G401 (cell line): Measurements from ENCODE around the gene GABBR2. TPM values are rescaled to one million over a fixed set of nuclear protein-coding genes. Genes with fewer than 3 reads are reported as not detected.

Experiments used
- DNase-seq: peaks from one replicate; pipeline ENCODE4 v3.0.0-alpha.2; 2015; ENCODE audit warnings: low spot score
- in situ Hi-C: cut with HindIII; loops from 2 replicates; pipeline ENCODE4 v1.10.0; 2016; ENCODE audit warnings: low sequenced_read_pairs, mixed read lengths
- total RNA-seq: library from RNA; depleted of rRNA; stranded (reverse); fragments of >200 nt; shearing (Covaris generic); gene quantifications from 2 replicates; pipeline ENCODE4 v1.2.3, GENCODE V29; 2014

Gene GABBR2
- total RNA-seq, 1 experiment from 2014 or later = not detected

DNA sequence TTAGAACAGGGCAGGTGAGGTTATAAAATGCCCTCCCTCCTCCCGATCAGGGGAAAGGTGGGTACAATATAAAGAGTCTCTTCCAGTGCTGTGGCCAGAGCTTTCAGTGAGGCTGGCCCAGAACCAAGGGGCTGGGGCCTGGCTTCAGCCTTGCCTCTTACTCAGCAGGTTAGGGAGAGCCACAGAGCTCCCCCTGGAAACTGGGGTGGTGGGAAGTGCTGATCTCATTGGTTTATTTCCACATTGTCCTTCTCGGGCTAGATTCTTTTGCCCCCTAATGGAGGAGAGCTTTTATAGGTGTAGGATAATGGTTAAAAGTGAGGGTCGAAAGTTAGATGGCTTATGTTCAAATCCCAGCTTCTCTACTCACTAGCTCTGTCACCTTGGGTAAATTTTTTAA lies 266.6 kb downstream of the GABBR2 start:
- no peak for DNase-seq
- in situ Hi-C loops = no loop called here

DNA sequence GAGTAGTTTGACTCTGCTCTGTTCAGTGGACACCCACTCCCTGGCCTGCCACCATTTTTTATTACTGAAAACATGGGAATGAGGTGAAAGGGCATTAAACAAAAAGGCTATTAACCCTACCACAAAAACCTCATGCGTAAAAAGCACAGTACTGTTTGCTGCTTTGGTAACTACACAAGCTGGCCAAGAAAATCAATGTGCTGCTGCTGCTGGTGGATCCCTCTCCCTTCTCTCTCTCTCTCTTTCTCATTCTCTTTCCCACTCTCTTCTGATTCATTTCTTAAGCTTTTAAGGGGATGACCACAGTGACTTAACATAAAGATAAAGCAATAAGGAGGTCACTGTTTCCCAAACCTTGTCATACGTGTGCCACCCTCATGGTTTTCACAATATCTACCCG lies 270.1 kb downstream of the GABBR2 start:
- in situ Hi-C loops = no loop called here
- DNase-seq = no peak

DNA sequence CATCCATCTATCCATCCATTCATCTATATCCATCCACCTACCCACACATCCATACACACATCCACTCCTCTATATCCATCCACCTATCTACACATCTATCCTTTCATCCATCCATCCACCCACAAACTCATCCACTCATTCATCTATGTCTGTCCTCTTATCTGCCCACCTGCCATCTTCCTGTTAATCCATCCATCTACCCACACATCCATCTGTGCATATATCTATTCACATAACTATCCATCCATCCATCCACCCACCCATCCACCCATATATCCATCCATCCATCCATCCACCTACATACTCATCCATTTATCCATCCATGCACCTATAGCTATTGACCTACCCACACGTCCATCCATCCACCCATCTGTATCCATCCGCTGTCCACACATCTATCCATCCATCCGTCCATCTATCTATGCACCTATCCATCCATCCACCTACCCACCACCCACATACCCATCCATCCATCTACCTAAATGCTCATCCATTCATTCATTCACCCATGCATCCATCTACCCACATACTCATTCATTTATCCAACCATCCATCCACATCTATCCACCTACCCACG lies 271.2 kb downstream of the GABBR2 start:
- no peak for DNase-seq
- in situ Hi-C loops = no loop called here

DNA sequence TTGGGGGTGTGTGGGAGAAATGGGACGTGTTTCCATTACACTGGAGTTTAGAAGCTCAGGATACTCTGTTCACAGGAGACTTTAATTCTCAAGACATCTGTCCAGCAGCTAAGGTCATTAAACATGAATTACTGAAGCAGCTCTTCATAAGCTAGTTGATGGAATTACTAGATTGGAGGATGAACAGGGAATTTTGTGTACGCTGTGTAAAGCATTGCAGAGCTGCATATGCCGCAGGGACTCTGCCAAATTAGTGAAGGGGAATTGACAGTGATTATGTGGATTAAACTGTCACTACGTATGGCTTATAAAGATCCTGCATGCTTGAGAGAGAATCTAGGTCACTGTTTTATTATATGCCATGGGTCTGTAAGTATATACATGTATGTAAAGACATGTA lies 275.8 kb downstream of the GABBR2 start:
- DNase-seq = no peak
- in situ Hi-C loops = no loop called here

DNA sequence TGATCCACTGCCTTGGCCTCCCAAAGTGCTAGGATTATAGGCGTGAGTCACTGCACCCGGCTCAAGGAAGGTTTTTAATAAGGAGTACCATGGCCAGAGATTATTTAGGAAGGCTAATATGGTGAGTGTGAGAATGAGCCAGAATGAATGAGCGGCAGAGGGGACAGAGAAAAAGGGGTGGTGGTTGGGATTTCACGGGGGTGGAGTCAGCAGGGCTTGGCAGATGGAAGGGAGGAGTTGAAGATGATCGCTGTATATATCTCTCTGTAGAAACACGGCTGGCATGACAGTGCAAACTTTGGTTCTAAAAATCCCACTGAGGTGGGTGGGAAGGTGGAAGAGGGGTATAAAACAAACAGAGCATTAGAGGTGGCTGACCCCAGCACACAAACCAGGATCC lies 276.6 kb downstream of the GABBR2 start:
- in situ Hi-C loops = no loop called here
- no peak for DNase-seq

DNA sequence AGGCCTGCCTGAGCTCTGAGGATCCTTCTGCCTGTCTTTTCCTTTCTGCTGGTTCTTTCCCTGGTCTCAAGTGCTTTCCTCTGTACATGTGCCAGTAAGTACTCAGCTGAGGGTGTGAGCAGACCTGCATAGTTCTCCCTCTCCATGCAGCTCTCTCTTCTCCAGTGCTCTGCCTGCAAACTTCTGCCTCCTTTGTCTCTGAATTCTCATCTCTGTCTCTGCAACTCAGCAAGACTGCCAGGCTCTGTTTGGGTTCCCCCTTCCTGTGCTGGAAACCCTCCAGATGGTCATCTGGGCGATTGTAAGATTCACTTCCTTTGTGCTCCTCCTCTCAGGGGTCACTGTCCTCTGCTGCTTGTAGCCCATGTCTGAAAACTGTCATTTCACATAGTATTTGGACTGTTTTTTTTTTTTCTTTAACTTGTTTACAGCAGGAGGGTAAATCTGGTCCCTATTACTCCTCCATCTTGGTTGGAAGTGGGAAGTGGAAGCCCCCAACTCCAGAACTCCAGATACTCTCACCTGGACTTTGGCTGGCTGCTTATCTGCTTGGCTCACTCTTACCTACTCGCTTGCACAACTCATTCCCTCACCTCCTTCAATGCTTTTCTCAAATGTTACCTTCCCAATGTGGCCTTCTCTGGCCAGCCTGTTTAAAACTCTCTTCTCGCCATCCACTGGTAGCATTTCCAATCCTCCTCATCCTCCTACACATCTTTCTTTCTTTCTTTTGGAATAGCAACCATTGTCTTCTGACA lies 278.0 kb downstream of the GABBR2 start:
- DNase-seq = peak; percentile 59
- in situ Hi-C loops = no loop called here

DNA sequence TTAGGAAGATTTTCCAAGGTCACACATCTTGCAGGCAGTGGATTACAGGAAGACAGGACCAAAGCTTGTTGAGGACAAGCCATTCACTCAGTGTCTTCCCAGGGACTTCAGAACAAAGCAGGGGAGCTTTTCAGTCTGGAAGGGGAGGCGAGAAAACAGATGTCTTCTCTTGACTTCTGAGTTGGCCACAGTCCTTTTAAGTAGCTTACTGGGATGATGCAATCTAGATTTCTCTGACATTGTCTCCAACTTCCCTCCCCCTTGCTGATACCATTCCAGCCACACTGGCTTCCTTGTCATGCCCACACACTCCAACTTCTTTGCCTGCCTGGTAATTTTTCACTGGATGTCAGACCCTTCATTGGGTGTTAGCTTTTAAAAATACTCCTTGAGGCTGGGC lies 279.1 kb downstream of the GABBR2 start:
- in situ Hi-C loops = no loop called here
- no peak for DNase-seq

DNA sequence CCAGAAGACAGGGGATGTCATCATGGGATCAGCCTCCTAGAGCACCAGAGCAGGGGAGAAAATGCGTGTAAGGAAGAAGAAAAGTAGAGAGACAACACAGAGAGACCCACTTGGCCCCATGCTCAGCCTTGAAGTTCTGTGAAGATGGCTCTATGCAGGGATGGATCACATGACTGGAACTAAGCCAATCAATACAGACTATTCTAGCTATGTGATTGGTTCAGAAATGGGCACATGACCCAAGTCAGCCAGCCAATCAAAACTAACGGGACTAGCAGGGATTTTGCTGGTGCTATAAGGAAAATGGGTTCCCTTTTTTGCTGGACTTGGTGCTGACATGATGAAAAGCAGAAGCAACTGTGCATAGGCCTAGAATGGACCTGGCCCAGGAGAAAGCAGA lies 280.3 kb downstream of the GABBR2 start:
- no peak for DNase-seq
- in situ Hi-C loops = no loop called here

DNA sequence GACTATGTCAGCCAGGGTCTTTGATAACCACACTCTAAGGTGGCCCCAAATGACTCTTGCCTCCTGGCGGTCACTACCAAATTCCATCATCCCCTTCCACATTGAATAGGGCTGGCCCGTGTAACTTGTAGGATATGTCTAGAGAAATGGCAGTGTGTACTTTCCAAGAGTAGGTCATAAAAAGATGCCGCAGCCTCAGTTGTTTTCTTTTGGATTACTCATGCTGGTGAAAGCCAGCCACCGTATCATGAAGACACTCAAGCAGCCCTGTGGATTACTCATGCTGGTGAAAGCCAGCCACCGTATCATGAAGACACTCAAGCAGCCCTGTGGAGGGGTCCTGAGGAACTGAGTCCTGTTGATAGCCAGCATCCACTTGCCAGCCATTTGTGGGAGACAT lies 281.2 kb downstream of the GABBR2 start:
- DNase-seq = no peak
- in situ Hi-C loops = no loop called here

DNA sequence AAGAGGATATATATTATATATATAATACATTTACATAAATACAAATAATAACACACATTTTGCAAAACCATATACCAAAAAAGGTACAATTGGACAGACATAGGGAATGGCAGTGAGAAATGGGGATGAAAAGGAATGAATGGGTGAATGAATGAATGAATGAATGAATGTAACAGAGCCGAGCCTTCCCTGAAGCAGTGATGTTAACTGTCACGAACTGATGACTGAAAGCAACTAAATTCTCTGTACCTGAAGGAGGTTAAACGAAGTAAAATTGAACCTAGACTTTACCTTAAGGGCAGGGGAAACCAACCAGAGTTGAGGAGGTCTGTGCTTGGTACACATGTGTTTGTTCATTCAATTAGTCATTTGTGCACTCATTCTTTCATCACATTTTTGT lies 283.7 kb downstream of the GABBR2 start:
- in situ Hi-C loops = no loop called here

DNA sequence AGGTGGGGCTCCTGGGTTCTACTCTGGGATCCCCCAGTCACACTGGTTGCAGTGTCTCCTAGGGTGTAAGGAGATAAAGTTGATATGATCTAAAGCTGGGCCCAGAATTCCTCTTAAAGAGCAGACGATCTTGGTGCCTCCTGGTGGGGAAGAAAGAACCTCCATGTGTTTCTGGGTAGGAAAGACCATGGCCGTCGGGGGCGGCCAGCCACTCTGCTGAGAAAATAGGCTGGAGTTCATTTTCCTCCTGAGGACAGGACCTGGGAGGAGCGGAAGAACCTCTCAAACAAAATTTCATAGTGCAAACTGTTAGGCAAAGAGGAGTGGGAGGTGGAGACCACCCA lies 289.5 kb downstream of the GABBR2 start:
- DNase-seq = no peak
- in situ Hi-C loops = no loop called here

More for the DNA sequence above, 283.7 kb downstream of the GABBR2 start:
- DNase-seq = no peak

DNA sequence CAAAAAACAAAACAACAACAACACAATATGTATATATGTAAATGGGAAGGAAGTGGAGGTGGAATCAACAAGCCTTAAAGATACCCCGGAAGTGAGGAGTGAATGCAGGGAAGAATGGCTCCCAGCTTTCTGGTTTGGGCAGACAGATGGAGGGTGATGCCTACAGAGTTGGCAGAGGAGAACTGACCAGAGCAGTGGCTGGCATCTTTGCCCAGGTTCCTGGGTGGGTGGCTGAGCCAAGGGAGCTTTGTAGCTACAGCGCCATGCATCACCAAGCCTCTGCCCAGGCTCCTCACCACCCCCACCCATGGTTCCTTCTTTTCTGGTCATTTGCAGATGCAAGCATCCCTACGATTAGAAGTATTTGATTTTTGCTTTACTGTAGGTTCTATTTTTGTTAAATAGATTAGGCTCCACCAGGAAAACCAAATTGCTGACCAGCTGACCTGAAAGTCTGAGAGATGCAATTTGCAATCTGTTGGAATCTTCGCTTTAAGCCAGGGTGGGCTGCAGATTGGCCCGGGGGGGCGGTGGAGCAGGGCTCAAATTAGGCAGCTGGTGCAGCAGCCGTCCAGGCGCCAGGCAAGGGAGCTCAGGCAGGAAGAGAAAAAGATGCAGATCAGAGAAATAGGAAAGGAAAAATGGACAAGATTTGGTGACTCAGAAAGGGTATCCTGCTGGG lies 290.0 kb downstream of the GABBR2 start:
- DNase-seq = peak; percentile 73

DNA sequence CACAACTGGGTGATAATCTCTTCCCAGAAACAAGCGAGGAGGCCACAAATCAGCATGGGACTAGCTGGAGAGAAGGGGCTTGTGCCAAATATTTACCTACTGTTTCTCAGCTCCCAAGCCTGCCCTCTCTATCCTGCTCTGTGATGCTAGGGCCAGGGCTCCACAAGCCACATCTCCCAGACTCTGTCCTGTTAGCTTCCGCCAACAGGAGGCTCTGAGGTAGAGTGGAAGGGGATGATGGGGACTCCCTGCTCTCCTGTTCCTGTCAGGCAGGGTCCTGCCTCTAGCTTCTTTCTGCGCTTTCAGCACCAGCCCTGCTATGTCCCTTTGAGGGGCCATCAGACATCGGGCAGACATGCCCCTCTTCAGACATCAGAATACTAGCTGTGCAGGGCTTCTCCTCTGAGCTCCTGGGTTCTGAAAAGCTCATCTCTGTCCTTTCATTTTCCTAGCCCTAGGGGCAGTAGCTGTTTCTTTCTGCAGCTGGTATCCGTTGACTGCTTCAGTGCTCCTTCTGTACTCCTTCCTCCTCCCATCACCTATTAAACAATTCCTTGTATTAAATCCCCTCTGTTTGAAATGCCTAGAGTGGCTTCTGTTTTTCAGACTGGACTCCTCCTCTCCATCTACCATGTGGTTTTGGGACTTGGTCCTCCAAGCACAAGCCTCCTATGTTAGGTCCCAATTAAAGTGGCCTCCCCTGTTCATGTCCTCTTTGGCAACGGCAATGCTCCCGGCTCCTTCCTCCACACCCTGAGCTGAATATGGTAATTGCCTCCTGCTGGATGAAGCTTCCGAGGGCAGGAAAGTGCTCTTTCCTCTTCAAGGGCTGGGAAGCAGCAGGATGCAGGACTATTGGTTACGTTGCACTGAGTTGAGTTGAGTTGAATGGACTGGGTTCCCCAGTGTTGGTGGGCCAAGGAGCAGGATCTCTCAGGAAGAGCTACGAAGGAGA lies 292.2 kb downstream of the GABBR2 start:
- no peak for DNase-seq
- in situ Hi-C loops = no loop called here

More for the DNA sequence above, 290.0 kb downstream of the GABBR2 start:
- in situ Hi-C loops = no loop called here

DNA sequence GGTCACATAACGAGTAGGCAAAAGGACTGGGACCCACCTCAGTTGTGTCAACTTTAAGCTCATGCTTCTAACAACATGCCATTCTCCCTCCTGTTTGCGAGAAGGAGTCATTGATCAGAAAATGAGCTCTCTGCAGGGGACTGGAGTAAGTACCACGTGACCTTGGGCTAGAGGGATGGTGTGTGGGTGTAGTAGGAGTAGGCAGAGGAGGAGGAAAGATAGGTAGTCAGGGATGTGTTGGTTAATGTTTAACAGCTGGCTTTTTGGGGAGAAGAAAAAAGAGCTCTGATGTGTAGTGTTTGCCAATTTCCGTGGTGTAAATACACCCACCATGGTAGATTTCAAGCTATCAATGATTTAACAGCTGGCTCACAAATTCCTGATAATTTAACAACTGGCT lies 293.0 kb downstream of the GABBR2 start:
- DNase-seq = no peak
- in situ Hi-C loops = no loop called here

DNA sequence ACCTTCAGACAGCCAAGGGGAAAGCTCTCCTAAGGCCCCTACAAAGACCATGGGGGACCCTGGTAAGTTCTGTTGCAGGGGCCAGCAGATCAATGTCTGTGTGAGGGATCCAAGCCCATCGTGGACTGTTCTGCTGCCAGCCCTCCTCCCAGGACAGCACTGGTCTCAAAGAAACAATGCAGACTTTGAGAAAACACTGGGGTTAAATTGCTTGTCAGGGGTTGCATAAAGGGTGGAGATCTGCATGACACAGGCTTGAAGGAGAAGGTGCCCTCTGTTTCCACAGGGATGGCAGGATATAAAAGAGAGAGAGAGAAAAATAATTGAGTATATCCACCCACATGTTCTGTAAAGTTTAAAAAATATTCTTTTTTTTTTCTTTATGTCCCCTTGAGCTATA lies 295.7 kb downstream of the GABBR2 start:
- in situ Hi-C loops = no loop called here
- no peak for DNase-seq

DNA sequence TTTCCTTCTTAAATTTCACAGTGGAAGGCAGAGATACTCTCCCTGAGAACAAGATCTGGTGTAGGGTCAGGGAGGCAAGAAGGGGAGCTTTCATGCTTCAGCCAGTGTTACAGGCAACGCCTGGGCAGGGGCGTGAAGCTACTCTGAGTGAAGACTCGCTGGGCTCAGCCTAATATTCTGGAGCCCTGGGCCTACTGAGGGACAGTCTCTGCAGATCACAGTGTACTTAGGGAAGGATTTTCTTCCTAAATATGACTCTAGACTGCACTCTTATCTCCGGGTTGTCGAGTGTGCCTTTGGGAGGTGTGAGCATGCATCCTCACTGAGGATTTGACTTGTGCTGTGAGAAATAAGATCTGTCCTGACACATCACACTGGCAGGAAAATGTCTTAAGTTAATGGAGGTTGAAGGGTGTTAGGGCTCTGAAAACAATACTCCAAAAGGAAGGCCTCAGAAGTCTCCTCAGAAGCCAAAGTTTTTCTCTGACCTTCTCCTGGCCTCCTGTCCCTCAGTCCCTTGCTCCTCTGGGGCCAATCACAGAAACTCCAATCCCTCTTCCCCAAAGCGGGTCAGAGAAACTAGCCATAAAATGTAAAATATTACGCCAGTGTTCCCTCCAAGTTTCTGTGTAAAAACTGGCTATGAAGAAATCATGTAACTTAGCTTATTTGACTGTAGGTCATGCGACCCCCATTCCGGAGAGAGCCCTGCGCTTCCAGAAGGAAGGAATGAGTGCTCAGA lies 296.5 kb downstream of the GABBR2 start:
- DNase-seq = no peak
- in situ Hi-C loops = no loop called here

DNA sequence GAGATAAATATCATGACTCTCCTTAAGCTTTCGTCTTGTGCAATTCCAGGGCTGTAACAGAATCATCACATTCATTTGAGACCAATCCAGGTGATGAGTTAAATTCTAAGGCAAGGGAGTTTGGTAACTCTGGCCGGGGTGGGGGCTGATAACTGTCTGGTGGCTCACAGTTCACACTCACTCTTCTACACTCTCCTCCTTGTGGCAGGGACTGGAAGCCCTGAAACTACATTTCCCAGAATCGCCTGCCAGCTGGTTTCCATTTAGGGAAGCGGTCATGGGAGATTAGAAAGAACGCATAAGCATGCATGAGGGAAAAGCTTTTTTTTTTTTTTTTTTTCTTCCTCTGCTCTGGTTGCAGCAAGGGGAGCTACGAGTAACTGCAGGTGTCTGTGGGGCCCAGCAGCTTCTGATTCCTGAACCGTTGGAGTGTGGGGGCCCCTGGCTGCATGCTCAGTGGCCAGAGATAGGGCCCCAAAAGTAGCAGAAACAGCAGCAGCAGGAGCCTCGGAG lies 298.5 kb downstream of the GABBR2 start:
- DNase-seq = peak; percentile 80
- in situ Hi-C loops = no loop called here

DNA sequence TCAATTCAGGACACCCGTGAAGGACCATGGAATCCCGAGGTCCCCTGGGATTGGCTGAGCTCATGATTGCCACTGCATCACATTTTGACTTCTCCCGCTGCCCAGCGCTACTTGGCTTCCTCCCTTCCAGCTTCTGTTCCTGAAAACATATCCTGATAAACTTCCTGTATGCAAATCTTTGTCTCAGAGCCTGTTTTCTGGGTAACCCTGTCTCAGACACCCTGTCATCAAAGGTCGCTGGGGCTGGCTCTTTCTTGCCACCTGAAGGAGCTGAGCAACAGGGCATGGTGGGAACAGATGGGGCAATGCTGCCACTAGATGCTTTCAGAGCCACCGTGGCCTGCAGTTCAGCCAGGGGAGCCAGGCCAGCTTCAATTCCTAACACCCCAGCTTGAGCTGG lies 299.0 kb downstream of the GABBR2 start:
- peak; percentile 30 for DNase-seq
- in situ Hi-C loops = no loop called here

DNA sequence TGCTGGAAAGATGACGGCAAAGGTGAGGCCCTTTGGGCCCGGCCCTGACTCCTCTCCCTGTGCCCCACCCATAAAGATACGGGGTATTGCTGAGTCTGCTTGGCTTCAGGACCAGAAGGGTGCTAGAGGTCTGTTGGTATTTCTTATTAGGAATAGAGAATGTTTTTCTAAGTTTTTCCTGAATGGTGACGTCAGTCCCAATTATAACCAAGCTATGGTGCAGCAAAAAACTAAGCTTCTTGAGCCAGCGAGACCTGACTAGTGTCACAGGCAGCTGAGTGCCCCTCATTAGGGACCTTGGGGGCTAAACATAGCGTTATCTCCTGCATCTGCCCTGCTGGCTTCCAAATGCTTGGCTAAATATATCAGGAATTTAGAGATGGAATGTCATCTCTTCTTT lies 302.3 kb downstream of the GABBR2 start:
- DNase-seq = no peak
- in situ Hi-C loops = no loop called here
